Measurements from ENCODE around the gene RDH12. TPM values are rescaled to one million over a fixed set of nuclear protein-coding genes. Genes with fewer than 3 reads are reported as not detected.

Gene RDH12
- total RNA-seq, 1 donor from 2014 or later, result 0.16 TPM

DNA sequence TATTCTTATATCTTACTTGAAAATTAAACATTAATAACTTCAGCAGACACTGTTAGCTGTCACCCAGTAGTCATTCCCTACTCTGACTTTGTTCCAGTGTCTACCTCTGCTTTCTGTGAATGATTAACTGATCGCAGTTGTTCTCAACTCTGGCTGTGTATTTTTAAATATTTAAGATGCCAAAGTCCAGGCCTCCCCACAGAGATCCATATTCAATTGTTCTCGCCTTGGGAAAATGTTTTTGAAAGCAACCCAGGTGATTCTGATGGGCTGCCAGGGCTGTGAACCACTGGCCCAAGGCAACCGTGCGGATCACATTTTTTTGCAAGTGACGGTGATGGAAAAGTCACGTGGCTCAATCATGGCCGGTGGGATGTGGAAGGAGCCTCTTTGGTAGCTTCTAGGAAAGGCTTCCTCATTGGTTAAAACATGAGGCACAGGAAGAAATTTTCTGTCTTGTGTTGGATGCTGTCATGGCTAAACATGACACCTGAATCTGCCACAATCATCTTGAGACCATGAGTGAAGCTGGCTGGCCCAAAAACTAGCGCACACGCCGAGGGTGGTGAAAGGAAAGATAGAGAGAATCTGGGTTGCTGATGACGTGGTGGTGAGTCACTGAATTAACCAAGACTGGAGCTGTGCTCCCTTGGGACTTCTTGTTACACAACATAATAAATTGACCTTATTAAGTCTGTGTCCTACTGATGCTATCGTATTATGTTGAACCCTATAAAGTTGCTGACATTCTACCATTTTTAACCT lies 37.2 kb downstream of the RDH12 start:
- Histone ChIP-seq H2AFZ (ENCODE audit: low read depth, low read length) (no peak overlapping the region), H3K4me1 (ENCODE audit: insufficient read depth, low read length) (no peaks in the 10 kb centered on the region), H3K36me3 (ENCODE audit: insufficient read depth, low read length) (no peaks in the 10 kb centered on the region), H3K9me3 (ENCODE audit: insufficient read depth, low read depth, low read length) (no peaks in the 10 kb centered on the region), H3K4me2 (ENCODE audit: low read length) (peak overlapping the region; percentile 20), H3K9ac (ENCODE audit: low read length) (no peak overlapping the region), H3K27me3 (ENCODE audit: insufficient read depth, low read length) (no peaks in the 10 kb centered on the region), H3K79me2 (ENCODE audit: insufficient read depth, low read length) (no peaks in the 10 kb centered on the region), H3K27ac (ENCODE audit: low read depth, low read length) (no peak overlapping the region), H4K20me1 (ENCODE audit: insufficient read depth, low read length) (no peaks in the 10 kb centered on the region), H3K4me3 (ENCODE audit: insufficient read depth, low read depth, low read length) (no peak overlapping the region)
- peaks cover 4% of the 10 kb centered on the region for H3K36me3 Mint-ChIP-seq (ENCODE audit: low read depth, unreplicated experiment)
- H3K9me3 Mint-ChIP-seq (ENCODE audit: unreplicated experiment), result peaks cover 2% of the 10 kb centered on the region
- H3K27ac Mint-ChIP-seq (ENCODE audit: unreplicated experiment), result peak overlapping the region; percentile 79
- TF ChIP-seq, protein P1, sequence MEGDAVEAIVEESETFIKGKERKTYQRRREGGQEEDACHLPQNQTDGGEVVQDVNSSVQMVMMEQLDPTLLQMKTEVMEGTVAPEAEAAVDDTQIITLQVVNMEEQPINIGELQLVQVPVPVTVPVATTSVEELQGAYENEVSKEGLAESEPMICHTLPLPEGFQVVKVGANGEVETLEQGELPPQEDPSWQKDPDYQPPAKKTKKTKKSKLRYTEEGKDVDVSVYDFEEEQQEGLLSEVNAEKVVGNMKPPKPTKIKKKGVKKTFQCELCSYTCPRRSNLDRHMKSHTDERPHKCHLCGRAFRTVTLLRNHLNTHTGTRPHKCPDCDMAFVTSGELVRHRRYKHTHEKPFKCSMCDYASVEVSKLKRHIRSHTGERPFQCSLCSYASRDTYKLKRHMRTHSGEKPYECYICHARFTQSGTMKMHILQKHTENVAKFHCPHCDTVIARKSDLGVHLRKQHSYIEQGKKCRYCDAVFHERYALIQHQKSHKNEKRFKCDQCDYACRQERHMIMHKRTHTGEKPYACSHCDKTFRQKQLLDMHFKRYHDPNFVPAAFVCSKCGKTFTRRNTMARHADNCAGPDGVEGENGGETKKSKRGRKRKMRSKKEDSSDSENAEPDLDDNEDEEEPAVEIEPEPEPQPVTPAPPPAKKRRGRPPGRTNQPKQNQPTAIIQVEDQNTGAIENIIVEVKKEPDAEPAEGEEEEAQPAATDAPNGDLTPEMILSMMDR (IDR thresholded peaks at IDR 0.05; ENCODE audit: insufficient read depth, low read depth, low read length), result no peak
- no peak for TF ChIP-seq EZH2 (IDR thresholded peaks at IDR 0.05; ENCODE audit: insufficient read depth, low read length)
- peaks cover 10% of the 10 kb centered on the region for H3K4me1 Mint-ChIP-seq (ENCODE audit: low read depth, unreplicated experiment)
- H3K27me3 Mint-ChIP-seq (ENCODE audit: low read depth, unreplicated experiment), result no peaks in the 10 kb centered on the region
- H3K4me3 Mint-ChIP-seq (ENCODE audit: unreplicated experiment), result no peak overlapping the region
- DNase-seq (ENCODE audit: low read depth) (peak; percentile 85), FAIRE-seq (no peak)

DNA sequence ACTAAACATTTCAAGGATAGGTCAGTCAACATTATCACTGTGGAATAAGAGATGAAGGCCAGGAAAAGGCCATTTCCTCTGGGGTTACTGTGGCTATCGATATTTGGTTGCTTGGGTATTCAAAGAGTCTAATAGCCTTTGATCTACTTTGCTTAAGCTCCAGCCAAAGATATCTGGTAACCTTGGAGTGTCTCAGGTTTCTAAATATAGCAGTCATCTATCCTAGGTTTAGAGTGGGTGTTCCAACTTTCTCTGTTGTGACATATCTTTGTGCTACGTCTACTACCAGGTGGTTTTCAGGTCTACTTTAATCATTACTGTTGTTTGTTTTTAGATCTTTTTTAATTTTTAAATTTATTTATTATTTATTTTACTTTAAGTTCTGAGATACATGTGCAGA lies 42.4 kb downstream of the RDH12 start:
- Mint-ChIP-seq H3K27me3 (ENCODE audit: low read depth, unreplicated experiment) (no peaks in the 10 kb centered on the region), H3K4me3 (ENCODE audit: unreplicated experiment) (no peak overlapping the region), H3K9me3 (ENCODE audit: unreplicated experiment) (peaks cover under 1% of the 10 kb centered on the region), H3K36me3 (ENCODE audit: low read depth, unreplicated experiment) (peaks cover 21% of the 10 kb centered on the region), H3K27ac (ENCODE audit: unreplicated experiment) (no peak overlapping the region), H3K4me1 (ENCODE audit: low read depth, unreplicated experiment) (peaks cover 4% of the 10 kb centered on the region)
- peaks cover 6% of the 10 kb centered on the region for H3K36me3 ChIP-seq (ENCODE audit: insufficient read depth, low read length)
- FAIRE-seq (no peak), DNase-seq (ENCODE audit: low read depth) (no peak)
- no peak overlapping the region for H2AFZ ChIP-seq (ENCODE audit: low read depth, low read length)
- no peak overlapping the region for H3K4me3 ChIP-seq (ENCODE audit: insufficient read depth, low read depth, low read length)
- H3K27me3 ChIP-seq (ENCODE audit: insufficient read depth, low read length), result no peaks in the 10 kb centered on the region
- H3K27ac ChIP-seq (ENCODE audit: low read depth, low read length), result no peak overlapping the region
- no peak for TF ChIP-seq EZH2 (IDR thresholded peaks at IDR 0.05; ENCODE audit: insufficient read depth, low read length)
- TF ChIP-seq, protein P1 (IDR thresholded peaks at IDR 0.05; ENCODE audit: insufficient read depth, low read depth, low read length), result no peak
- H3K4me1 ChIP-seq (ENCODE audit: insufficient read depth, low read length), result no peaks in the 10 kb centered on the region
- no peaks in the 10 kb centered on the region for H4K20me1 ChIP-seq (ENCODE audit: insufficient read depth, low read length)
- no peak overlapping the region for H3K9ac ChIP-seq (ENCODE audit: low read length)
- H3K4me2 ChIP-seq (ENCODE audit: low read length), result no peak overlapping the region
- no peaks in the 10 kb centered on the region for H3K9me3 ChIP-seq (ENCODE audit: insufficient read depth, low read depth, low read length)
- no peaks in the 10 kb centered on the region for H3K79me2 ChIP-seq (ENCODE audit: insufficient read depth, low read length)

GRCh38 chr14:67746927-67747326 lies 45.2 kb downstream of the RDH12 start:
- H4K20me1 ChIP-seq (ENCODE audit: insufficient read depth, low read length), result no peaks in the 10 kb centered on the region
- H3K4me1 ChIP-seq (ENCODE audit: insufficient read depth, low read length), result no peaks in the 10 kb centered on the region
- no peaks in the 10 kb centered on the region for H3K79me2 ChIP-seq (ENCODE audit: insufficient read depth, low read length)
- H3K36me3 Mint-ChIP-seq (ENCODE audit: low read depth, unreplicated experiment), result peaks cover 43% of the 10 kb centered on the region
- H3K4me3 Mint-ChIP-seq (ENCODE audit: unreplicated experiment), result no peak overlapping the region
- H3K4me3 ChIP-seq (ENCODE audit: insufficient read depth, low read depth, low read length), result no peak overlapping the region
- no peak for DNase-seq (ENCODE audit: low read depth)
- H3K4me1 Mint-ChIP-seq (ENCODE audit: low read depth, unreplicated experiment), result no peaks in the 10 kb centered on the region
- no peak overlapping the region for H3K27ac ChIP-seq (ENCODE audit: low read depth, low read length)
- no peak overlapping the region for H3K9ac ChIP-seq (ENCODE audit: low read length)
- H2AFZ ChIP-seq (ENCODE audit: low read depth, low read length), result no peak overlapping the region
- H3K9me3 ChIP-seq (ENCODE audit: insufficient read depth, low read depth, low read length), result no peaks in the 10 kb centered on the region
- H3K27me3 ChIP-seq (ENCODE audit: insufficient read depth, low read length), result no peaks in the 10 kb centered on the region
- H3K9me3 Mint-ChIP-seq (ENCODE audit: unreplicated experiment), result no peaks in the 10 kb centered on the region
- FAIRE-seq, result no peak
- peaks cover 22% of the 10 kb centered on the region for H3K36me3 ChIP-seq (ENCODE audit: insufficient read depth, low read length)
- H3K27ac Mint-ChIP-seq (ENCODE audit: unreplicated experiment), result no peak overlapping the region
- H3K27me3 Mint-ChIP-seq (ENCODE audit: low read depth, unreplicated experiment), result no peaks in the 10 kb centered on the region
- no peak overlapping the region for H3K4me2 ChIP-seq (ENCODE audit: low read length)
- TF ChIP-seq EZH2 (IDR thresholded peaks at IDR 0.05; ENCODE audit: insufficient read depth, low read length), result no peak
- TF ChIP-seq, protein P1 (IDR thresholded peaks at IDR 0.05; ENCODE audit: insufficient read depth, low read depth, low read length), result no peak
